ENCODE results near the gene MARCHF4.

DNA sequence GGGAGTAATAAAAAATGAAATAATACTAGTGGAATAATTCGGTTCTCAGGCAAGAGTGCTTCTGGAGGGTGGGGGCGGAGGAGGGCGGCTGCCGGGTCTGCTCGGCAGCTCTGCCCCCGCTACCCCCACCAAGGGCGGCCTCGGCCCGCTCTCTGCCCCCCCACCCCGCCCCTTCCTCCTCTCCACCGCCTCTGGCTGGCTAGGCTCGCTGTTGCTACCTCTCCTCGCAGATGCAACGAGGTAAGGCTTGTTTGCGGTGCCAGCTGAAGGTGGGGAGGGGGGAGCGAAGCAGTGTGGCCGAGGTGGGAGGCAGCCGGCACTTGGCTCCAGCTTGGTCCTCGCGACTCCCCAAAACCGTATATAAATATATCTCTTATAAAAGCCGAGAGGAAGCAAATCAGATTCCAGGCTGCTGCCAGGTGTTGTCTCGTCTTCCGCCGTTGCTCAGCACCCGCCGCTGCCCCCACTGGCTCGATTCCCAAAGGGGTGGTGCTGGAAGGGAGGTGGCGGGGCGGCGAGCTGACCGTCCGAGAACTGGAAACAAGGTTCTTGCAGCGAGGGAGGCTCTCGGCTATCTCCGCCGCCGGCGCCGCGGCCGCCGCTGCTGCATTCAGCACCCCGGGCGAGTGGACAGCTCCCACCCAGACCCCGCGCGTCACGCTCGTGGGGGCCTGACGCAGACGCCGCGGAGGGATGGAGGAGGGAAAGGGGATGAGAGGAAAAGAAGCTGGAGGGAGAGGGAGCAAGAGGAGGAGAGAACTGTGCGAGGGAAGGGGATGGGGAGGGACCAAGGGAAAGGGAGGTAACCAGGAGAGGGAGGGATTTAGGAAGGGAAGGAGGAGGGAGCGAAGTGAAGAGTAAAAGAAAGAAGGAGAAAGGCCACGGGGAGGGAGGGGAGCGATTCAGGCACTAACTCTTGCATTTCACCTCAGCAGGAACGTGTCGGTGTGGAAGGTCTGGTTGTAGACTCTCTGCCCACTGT is at the start of gene MARCHF4:
- TF ChIP-seq, protein P1, sequence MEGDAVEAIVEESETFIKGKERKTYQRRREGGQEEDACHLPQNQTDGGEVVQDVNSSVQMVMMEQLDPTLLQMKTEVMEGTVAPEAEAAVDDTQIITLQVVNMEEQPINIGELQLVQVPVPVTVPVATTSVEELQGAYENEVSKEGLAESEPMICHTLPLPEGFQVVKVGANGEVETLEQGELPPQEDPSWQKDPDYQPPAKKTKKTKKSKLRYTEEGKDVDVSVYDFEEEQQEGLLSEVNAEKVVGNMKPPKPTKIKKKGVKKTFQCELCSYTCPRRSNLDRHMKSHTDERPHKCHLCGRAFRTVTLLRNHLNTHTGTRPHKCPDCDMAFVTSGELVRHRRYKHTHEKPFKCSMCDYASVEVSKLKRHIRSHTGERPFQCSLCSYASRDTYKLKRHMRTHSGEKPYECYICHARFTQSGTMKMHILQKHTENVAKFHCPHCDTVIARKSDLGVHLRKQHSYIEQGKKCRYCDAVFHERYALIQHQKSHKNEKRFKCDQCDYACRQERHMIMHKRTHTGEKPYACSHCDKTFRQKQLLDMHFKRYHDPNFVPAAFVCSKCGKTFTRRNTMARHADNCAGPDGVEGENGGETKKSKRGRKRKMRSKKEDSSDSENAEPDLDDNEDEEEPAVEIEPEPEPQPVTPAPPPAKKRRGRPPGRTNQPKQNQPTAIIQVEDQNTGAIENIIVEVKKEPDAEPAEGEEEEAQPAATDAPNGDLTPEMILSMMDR (IDR thresholded peaks at IDR 0.05; ENCODE audit: control extremely low read depth in 1 of 3, insufficient read depth in 1 of 3, low read depth in 1 of 3, low read length in 3 of 3) = no peak
- TF ChIP-seq, protein P2, sequence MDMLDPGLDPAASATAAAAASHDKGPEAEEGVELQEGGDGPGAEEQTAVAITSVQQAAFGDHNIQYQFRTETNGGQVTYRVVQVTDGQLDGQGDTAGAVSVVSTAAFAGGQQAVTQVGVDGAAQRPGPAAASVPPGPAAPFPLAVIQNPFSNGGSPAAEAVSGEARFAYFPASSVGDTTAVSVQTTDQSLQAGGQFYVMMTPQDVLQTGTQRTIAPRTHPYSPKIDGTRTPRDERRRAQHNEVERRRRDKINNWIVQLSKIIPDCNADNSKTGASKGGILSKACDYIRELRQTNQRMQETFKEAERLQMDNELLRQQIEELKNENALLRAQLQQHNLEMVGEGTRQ (IDR thresholded peaks at IDR 0.05; ENCODE audit: low read length) = no peak
- peak; percentile 23 to 35; a peak in 3 of 4 replicates for TF ChIP-seq RAD21 (IDR thresholded peaks at IDR 0.05 in 1 of 2, conservative IDR thresholded peaks at IDR 0.05 in 1 of 2; ENCODE audit: low read depth in 2 of 2, low read length in 2 of 2)
- TF ChIP-seq POLR2A (IDR thresholded peaks at IDR 0.05; ENCODE audit: control extremely low read depth in 1 of 2, low read depth in 2 of 2, low read length in 2 of 2) = no peak
- TF ChIP-seq RFX5 (IDR thresholded peaks at IDR 0.05; ENCODE audit: borderline replicate concordance, low read depth, low read length) = no peak
- no peak for TF ChIP-seq MAFK (IDR thresholded peaks at IDR 0.05; ENCODE audit: low read depth, low read length)
- TF ChIP-seq EP300 (IDR thresholded peaks at IDR 0.05; ENCODE audit: borderline replicate concordance in 1 of 2, low read depth in 2 of 2, low read length in 2 of 2) = peak in 1 of 2 experiments; percentile 83; a peak in 1 of 3 replicates
- peak; percentile 18 for TF ChIP-seq EZH2 (IDR thresholded peaks at IDR 0.05; ENCODE audit: low read depth, low read length, severe bottlenecking)
- no peak for TF ChIP-seq BCL11A (IDR thresholded peaks at IDR 0.05; ENCODE audit: low read depth in 2 of 2, low read length in 2 of 2)
- peak; percentile 98 to 99 for TF ChIP-seq SIN3A (conservative IDR thresholded peaks at IDR 0.05 in 1 of 2, IDR thresholded peaks at IDR 0.05 in 1 of 2; ENCODE audit: low read depth in 1 of 2, low read length in 2 of 2)
- TF ChIP-seq SRF (IDR thresholded peaks at IDR 0.05; ENCODE audit: low read depth, low read length) = no peak
- no peak for TF ChIP-seq HDAC6 (IDR thresholded peaks at IDR 0.05; ENCODE audit: low read depth, low read length)
- TF ChIP-seq CEBPB (IDR thresholded peaks at IDR 0.05; ENCODE audit: low read depth, low read length) = no peak
- no peak for TF ChIP-seq POLR2AphosphoS5 (IDR thresholded peaks at IDR 0.05; ENCODE audit: low read depth, low read length)

Measured in H1 (cell line).